Right ventricle myocardium superior (tissue), 1 donor: ENCODE measurements around the gene SNX25. TPM values are rescaled to one million over a fixed set of nuclear protein-coding genes. Genes with fewer than 3 reads are reported as not detected.
"Not testable (repeated sequence)": the region's sequence is repeated elsewhere in the genome, so short reads cannot be mapped to it uniquely, and the experiment has no call there.

Experiments
- ATAC-seq: fragments of 200-7000 bp; cut with Tn5 transposase; one replicate; pipeline ENCODE4 v1.9.1; 2020; ENCODE audit warnings: mild to moderate bottlenecking; ENCODE audit not compliant: poor library complexity
- DNase-seq: peaks from one replicate; pipeline ENCODE4 v3.0.0-alpha.2; 2020
- intact Hi-C: fragments of 100-400 bp; cut with DNase I; formaldehyde crosslinking; loops from one replicate; pipeline ENCODE4 v1.11.2; 2022
- total RNA-seq: library from RNA; stranded (reverse); fragmentation: NEBNext Ultra II Directional; extraction: Animal tissue kit (Norgen Biotek cat#: 25700); gene quantifications from one replicate; pipeline ENCODE4 v1.2.1, GENCODE V29; 2021
- donor health status: DM: no; HTN: yes; CAD: no; lungs with severe emphysema.

SNX25 gene
- total RNA-seq, 1 donor from 2014 or later, result 11.1 TPM

DNA sequence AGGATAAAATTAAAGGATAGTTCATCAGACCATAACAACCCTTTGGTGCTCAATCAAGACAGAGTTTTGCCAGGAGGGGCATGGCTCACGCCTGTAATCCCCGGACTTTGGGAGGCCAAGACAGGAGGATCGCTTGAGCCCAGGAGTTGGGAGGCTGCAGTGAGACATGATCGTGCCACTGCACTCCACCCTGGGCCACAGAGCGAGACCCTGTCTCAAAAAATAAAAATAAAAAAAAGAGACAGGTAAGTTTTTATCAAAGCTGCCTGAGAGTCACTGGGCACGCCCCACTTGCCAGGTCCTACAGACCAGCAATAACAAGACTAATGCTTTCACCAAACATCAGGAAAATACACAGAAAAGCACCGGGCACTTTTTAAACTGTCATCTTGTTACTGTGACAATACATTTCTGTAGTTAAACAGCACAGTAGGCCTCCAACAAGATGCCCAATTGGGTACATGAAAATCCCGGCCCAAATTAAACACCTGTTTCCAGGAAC is 6.4 kb upstream of the SNX25 start:
- ATAC-seq, result peak; percentile 1
- DNase-seq, result no peak
- intact Hi-C loops, result loop anchor here (10.0 kb wide), 1 partner anchor 192 kb away; the partner anchor contains the start of genes ANKRD37 and LRP2BP

DNA sequence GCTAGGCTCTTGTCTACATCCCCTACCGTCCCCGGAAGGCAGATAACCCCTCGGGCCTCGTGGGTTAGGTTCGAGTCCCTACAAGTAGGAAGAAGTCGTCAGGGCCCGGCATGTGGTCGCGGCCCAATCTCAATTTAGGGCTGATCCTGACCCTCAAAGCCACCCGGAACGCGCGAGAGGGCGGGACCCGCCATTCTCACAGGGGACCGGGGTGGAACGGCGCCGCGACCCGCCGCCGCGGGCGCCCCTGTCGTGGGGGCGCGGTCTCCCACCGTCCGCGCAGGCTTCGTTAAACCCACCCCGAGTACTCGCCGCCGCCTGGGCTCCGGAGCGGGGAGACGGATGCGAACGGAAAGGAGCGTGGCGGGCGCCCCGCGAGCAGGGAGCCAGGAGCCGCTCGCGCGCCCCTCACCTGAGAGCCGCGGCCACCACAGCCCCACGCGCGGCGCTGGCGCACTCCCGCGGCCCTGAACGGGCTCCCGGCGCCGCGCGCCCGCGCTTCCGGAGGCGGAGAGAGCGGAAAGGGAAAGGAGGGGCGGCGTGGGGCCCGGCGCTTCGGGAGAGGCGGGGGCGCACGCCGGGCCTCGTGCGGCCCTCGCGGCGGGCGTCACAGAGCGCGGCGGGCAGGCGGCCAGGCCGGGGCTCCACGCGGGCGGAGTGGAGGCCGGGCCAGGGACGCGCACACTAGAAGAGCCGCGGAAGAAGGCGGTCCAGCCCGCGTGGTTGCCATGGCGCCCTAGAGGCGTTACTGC is 5.7 kb upstream of the SNX25 start, which contains the start of gene CFAP97:
Gene CFAP97, minus strand, starts transcription at position 515 of the 752 bp plus-strand sequence. CDS start 12,804 bp downstream, outside the sequence.
- ATAC-seq (peak; percentile 93), DNase-seq (peak; percentile 96)
- intact Hi-C loops, result loop anchor here (10.0 kb wide), 1 partner anchor 191 kb away; the partner anchor contains the start of genes ANKRD37 and LRP2BP

DNA sequence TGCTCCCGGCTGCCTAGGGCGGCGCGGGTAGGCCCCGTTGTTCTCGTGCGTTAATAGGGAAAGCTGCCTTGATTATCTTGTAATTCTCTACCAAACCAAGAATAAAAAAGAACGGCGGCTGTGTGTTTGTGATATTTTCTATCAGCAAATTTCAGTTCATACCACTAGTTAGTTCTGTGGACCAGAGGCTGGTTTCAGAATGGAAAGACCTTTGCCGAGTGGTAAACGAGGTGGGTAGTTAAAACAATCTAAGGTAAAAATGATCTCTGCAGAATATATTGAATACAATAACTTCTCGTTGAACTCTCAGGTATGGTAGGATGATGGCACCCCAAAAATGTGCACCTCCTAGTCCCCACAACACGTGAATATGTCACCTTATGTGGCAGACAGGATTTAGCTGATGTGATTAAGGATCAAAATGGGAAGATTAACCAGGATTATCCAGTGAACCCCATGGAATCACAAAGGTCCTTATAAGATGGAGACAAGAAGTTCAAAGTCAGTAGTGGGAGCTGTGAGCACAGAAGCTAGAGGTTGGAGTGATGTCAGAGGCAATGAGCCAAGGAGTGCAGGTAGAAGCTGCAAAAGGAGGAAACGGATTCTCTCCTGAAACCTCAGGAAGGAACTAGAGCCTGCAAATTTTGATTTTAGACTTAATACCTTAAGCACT is 5.0 kb upstream of the SNX25 start:
- DNase-seq (no peak), ATAC-seq (no peak)
- intact Hi-C loops, result loop anchor here (10.0 kb wide), 1 partner anchor 190 kb away; the partner anchor contains the start of genes ANKRD37 and LRP2BP

DNA sequence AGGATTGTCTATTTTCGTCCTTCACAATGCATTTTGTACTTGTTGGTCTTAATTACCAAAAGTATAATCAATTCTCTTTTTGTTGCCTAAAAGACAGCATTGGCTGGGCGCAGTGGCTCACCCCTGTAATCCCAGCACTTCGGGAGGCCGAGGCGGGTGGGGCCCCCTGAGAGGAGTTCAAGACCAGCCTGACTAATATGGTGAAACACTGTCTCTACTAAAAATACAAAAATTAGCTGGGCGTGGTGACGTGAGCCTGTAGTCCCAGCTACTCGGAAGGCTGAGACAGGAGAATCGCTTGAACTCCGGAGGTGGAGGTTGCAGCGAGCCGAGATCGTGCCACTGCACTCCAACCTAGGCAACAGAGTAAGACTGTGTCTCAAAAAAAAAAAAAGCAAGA is 4.3 kb upstream of the SNX25 start:
- intact Hi-C loops, result loop anchor here (10.0 kb wide), 1 partner anchor 190 kb away; the partner anchor contains the start of genes ANKRD37 and LRP2BP
- not testable (repeated sequence) for DNase-seq, ATAC-seq

DNA sequence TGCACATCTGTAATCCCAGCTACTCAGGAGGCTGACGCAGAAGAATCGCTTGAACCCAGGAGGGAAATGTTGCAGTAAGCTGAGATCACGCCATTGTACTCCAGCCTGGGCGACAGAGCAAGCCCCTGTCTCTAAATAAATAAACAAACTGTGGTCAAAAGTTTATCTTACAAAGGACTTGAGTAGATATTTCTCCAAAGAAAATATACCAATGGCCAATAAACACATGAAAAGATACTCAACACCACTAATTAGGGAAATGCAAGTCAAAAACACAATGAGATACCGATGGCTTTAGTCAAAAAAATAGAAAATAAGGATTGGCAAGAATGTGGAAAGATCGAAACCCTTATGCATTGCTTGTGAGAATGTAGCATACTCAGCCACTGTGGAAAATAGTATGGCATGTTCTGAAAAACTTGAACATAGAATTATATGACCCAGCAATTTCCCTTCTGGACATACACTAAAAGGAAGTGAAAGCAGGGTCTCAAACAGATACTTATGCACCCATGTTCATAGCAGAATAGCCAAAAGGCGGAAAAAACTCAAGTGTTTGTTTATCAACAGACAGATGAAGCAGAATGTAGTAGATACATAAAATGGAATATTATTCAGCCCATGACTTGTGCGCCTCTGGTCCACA is 3.6 kb upstream of the SNX25 start:
- intact Hi-C loops, result loop anchor here (10.0 kb wide), 1 partner anchor 189 kb away; the partner anchor contains the start of genes ANKRD37 and LRP2BP
- ATAC-seq (no peak), DNase-seq (no peak)

DNA sequence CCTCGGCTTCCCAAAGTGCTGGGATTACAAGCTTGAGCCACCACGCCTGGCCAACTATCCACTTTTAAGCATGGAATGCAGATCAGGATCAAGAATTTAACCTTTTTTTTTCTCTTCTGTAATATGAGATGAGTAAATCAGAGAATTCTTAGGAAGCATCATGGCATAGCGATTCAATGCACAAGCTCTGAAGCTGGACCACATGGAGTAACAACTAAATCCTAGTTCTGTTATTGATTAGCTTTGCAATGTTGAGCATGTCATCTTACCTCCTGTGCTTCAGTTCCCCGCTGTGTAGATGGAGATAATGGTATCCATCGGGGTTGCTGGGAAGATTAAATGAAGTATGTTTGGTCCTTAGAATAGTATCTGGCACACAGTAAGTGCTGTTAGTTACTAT is 1.9 kb upstream of the SNX25 start:
- intact Hi-C loops, result loop anchor here (10.0 kb wide), 1 partner anchor 187 kb away; the partner anchor contains the start of genes ANKRD37 and LRP2BP
- ATAC-seq (no peak), DNase-seq (no peak)

DNA sequence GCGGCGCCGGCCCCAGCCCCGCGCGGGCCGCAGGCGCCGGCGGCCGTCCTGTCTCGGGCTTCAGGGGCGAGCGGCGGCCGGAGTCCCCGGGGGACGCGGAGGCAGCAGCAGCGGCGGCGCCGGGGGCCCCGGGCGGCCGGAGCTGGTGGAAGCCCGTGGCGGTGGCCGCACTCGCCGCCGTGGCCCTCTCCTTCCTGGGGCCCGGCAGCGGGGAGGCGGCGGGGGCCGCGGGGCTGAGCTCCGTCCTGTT is 379 bp downstream of the SNX25 start:
- not testable (repeated sequence) for ATAC-seq, DNase-seq
- intact Hi-C loops, result loop anchor here (10.0 kb wide), 1 partner anchor 185 kb away; the partner anchor contains the start of genes ANKRD37 and LRP2BP

DNA sequence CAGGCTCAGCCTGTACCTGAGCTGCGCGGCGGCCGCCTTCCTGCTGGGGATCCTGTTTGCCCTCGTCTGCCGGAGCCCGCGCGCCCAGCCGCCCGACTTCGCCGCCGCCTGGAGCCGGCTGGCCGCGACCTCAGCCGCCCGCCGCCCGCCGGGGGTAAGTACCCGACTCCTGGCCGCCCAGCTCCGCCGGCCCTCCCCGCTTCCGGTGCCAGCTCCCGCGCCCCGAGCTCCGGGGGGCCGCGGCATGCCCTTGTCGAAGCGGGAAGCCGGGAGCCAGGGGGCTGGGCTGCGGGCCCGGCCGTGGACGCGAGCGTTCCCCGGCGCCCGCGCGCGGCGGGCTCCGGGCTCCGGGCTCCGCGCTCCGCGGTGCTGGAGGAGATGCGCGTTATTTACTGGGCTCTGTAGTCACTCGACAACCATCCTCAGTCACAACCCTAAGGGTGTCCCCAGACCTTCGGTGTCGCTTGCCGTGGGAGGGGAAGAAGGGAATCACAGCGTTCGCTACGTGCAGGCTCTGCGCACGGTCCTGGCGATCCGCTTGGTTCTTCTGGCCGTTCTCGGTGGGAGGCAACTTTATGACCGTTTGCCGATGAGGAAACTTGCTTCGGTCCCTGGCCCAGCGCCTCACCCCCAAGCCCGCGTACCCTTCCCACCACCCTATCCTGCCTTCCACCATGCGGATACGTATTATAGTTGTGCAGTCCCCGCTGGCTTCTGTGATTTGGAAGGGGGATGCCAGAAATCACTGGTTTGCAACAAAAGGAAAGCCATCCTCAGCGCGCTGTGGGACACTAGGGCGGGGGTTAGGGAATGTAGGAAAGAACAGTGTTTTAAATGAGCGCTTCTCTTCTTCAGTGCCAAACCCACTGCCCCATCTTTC is 944 bp downstream of the SNX25 start:
- ATAC-seq (peak; percentile 25), DNase-seq (peak; percentile 73)
- intact Hi-C loops, result no loop called here

DNA sequence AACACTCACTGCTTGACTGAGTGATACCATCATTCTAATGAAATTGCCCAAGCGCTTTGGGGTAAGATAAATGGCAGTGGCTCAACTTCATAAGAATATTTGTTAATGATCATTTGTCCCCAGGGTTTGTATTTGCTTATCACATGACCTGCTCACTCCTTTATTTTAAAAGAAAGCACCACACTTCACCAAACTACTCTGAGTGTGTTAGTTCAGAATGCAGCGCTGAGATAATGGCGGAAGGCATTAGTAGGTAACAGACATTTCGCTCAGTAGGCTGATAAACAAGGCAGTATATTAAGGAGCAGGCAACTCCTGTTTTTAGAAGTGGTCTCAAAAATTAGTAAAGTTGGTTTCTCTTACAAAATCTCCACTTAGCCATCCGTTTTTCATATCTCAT is 1.6 kb downstream of the SNX25 start:
- DNase-seq (no peak), ATAC-seq (no peak)
- intact Hi-C loops, result no loop called here

DNA sequence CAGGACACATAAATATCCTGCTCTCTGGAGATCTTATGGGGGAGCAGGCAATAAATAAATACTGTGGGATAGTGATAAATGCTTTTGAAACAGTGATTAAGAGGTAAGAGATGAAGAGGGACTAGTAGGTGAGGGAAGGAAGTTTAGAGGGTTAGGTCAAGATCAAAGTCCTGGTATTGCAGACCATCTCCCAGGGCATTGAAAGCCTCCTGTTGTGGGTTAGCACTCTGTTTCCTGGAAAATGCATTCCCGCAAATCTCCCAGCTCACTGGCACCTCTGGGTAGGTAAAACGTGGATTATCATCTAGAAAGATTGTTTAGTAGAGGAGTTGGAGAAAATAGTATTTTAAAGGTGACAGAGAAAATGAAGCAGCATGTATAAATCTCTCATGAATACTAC is 2.2 kb downstream of the SNX25 start:
- ATAC-seq (no peak), DNase-seq (no peak)
- intact Hi-C loops, result no loop called here

DNA sequence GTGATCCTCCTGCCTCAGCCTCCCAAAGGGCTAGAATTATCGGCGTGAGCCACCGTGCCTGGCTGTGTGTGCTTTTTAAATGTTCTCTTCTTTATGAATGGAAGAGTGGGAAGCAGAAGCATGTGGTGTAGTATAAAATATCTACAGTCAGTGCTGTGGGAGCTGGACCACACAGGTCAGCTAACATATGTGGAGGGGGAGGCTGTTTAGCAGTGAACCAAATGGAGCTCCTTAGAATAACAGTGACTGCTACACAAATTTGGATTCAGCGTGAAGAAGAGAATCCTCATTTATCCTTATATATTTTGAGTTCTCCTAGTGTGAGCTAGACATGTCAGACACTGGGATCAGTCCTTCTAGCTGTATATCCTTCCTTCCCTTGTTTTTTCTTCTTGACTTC is 3.2 kb downstream of the SNX25 start:
- DNase-seq, result no peak
- no peak for ATAC-seq
- intact Hi-C loops, result no loop called here

DNA sequence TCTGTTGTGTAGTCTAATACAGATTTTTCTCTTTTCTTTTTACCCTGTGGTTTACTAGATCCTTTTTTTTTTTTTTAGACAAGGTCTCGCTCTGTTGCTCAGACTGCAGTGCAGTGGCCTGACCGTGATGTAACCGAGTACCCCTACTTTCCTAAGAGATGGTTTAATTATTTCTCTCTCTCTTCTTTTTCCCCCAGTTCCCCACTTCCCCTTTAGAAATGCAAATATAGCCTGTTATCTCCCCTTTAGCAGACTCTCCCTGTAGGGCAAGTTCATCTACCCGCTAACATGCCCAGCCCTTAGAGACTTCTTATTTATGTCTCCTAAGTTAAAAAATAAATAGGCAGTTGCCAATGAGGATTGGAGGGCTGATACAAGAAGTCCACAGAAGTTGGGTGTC is 4.5 kb downstream of the SNX25 start:
- DNase-seq (no peak), ATAC-seq (no peak)
- intact Hi-C loops, result no loop called here

DNA sequence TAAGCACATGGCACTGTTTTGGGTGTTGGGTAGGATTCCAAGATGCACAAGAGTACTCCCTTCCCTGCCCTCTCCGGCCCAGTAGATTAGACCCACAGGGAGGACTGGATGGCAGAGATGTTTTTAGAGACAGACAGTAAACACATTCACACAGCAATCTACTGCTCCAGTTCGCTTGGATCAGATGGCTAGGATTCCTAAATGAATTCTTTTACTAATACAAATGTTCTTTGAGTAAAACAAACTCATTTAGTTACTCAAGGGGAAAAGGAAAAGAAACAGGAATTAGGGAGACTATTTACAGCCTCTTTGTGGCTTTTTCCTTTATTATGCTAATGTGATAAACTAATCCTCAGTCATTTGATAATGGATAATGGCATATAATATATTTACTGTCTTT is 5.9 kb downstream of the SNX25 start:
- no peak for ATAC-seq
- DNase-seq, result no peak
- intact Hi-C loops, result no loop called here

DNA sequence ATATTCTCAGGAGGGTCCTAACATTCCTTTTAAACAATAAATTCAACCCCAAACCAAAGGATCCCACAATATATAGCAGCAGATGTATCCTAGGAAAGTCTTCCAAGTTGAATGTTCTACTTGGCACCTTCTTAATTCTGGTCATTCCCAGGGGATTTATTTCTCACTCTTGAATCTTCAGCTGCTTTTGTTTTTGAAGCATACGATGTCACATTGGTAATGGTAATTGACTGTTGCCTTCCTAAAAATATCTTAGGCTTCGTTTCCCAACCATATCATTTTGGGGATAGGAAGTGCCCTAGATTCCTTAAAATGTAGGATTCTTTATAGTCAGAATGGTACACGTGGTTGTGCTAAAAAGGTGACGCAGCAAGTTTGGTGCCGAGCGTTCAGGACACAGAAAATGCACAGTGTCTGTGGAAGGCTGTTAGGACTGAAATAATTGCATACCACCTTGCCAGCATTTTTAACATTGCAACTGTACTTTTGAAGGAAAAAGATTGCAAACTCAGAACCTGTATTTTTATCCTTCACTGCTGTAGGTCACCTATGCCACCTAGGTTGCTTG is 8.1 kb downstream of the SNX25 start:
- ATAC-seq (no peak), DNase-seq (no peak)
- intact Hi-C loops, result no loop called here

DNA sequence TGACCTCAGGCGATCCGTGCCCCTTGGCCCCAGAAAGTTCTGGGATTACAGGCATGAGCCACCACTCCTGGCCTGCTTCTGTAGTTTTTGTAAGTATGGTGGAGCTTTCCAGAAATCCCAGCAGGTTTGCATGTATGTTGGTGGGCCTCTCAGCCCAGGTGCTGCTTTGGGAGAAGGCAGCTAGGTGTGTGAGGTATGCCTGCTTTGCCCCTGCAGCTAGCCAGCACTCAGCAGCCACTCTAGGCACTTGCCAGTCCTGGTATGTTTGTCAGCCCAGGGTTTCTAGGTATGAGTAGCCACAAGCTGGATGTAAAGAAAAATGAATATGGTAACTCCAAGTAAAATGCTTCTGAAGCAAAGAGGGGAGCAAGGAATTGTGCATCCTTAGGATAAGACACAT is 8.9 kb downstream of the SNX25 start:
- ATAC-seq, result no peak
- no peak for DNase-seq
- intact Hi-C loops, result no loop called here

DNA sequence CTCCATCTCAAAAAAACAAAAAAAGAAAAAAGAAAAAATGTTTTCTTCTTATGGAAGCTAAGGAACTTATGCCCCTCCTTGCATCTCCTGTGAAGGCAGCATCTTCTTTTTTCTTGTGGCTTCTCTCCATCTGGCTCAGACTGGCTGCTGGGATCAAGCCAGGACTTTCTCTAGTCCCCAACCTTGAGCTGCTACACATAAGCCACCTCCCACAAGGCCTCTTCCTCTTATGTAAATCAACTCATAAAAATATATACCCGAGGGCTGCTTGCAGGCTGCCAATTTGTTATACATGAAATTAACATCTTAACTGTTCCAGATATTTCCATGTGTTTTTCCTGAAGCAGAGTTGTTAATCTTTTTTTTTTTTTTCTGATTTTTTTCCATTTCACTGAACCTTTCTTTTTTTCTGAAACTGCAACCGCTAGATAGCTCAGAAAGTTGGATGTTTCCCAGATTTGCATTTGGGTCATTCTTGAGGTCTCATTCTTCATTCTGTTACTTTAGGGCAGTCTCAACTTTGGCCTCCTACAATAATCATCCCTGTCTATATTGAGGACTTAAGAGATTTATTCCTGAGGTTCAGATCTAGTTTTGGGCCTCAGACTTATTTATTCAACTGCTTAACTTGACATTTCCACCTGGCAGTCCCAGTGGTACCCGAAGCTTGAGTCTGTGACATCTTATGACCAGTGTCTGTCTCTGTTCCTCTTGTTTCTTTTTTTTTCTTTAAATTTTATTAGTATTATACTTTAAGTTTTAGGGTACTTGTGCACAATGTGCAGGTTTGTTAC is 10.3 kb downstream of the SNX25 start:
- intact Hi-C loops, result no loop called here
- ATAC-seq, result peak; percentile 68
- no peak for DNase-seq

DNA sequence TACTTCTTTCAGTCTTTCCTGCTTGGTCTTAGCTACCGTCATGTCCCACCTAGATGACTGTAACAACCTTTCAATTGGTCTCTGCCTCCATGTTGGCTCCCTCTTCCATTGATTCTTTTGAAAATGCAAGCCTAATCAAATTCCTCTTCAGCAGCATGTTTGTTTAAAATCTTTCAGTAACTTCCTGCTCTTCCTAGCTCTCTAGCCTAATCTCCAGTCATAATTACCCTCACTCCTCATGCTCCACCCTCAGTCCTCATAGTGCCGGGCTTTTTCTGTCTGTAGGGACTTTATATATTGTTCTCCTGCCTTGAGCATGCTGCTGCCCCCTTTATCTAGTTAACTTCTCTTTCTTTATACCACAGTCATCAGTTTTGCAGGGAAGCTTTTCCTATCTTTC is 12.1 kb downstream of the SNX25 start:
- intact Hi-C loops, result no loop called here
- no peak for DNase-seq
- ATAC-seq, result no peak
